K562 (cell line): Measurements from ENCODE around the gene ABHD16A. TPM values are rescaled to one million over a fixed set of nuclear protein-coding genes. Genes with fewer than 3 reads are reported as not detected.

Experiments used
- ATF1 ChIP-seq, 2 experiments: fragments of 450-650 bp in 1 of 2; IDR thresholded peaks; 2 replicates each; pipeline ENCODE4 v1.6.1; 2016; ENCODE audit warnings: missing compliant biosample characterization in 1 of 2, missing genetic modification characterization in 1 of 2
- ATF7 ChIP-seq: fragments of 450-650 bp; IDR thresholded peaks from 2 replicates; pipeline ENCODE4 v1.7.1; 2014; ENCODE audit warnings: mild to moderate bottlenecking, moderate library complexity
- CBX5 ChIP-seq: IDR thresholded peaks from 2 replicates; pipeline ENCODE4 v1.6.1; 2014; ENCODE audit warnings: low read depth, borderline replicate concordance
- CEBPG ChIP-seq, 3 experiments: fragments of 200-800 bp in 1 of 3; sonication (Bioruptor generic) in 1 of 3; sonication (generic) in 1 of 3; formaldehyde crosslinking in 1 of 3; IDR thresholded peaks in 2 of 3; conservative IDR thresholded peaks in 1 of 3; 2 replicates each; pipeline versions ENCODE4 v1.6.1 to v1.8.0; 2016 to 2022; ENCODE audit warnings: missing compliant biosample characterization in 2 of 3, missing genetic modification characterization in 2 of 3, mild to moderate bottlenecking in 1 of 3, missing genetic modification reagents in 1 of 3
- ETS1 ChIP-seq: conservative IDR thresholded peaks from 2 replicates; pipeline ENCODE4 v1.6.1; 2011; ENCODE audit warnings: low read depth, mild to moderate bottlenecking, low read length; ENCODE audit not compliant: control insufficient read depth
- MAX ChIP-seq: sonication (generic); formaldehyde crosslinking; IDR thresholded peaks from 2 replicates; pipeline ENCODE4 v1.9.0; 2022; ENCODE audit warnings: mild to moderate bottlenecking, missing genetic modification reagents
- NBN ChIP-seq: fragments of 450-650 bp; IDR thresholded peaks from 2 replicates; pipeline ENCODE4 v1.6.1; 2016; ENCODE audit warnings: low read depth, mild to moderate bottlenecking
- NFIC ChIP-seq: fragments of 450-650 bp; IDR thresholded peaks from 2 replicates; pipeline ENCODE4 v1.6.1; 2017; ENCODE audit warnings: mild to moderate bottlenecking, inconsistent platforms
- NFRKB ChIP-seq: fragments of 450-650 bp; IDR thresholded peaks from 2 replicates; pipeline ENCODE4 v1.6.1; 2016; ENCODE audit warnings: low read depth
- NR4A1 ChIP-seq, 2 experiments: fragments of 250-450 bp in 1 of 2; fragments of 450-650 bp in 1 of 2; sonication (Bioruptor Pico) in 1 of 2; IDR thresholded peaks; 2 replicates each; pipeline versions ENCODE4 v1.4.0 to v1.6.1; 2016 to 2020; ENCODE audit warnings: mild to moderate bottlenecking in 2 of 2, missing compliant biosample characterization in 1 of 2, missing genetic modification characterization in 1 of 2, moderate library complexity in 1 of 2
- RCOR1 ChIP-seq, 2 experiments: IDR thresholded peaks; 2 replicates each; pipeline ENCODE4 v1.6.1; 2012; ENCODE audit warnings: low read depth in 2 of 2, low read length in 2 of 2, borderline replicate concordance in 1 of 2, improper control_type of control experiment in 1 of 2
- SMARCB1 ChIP-seq: IDR thresholded peaks from 2 replicates; pipeline ENCODE4 v1.6.1; 2011; ENCODE audit warnings: improper control_type of control experiment, low read depth; ENCODE audit not compliant: insufficient read length
- TEAD4 ChIP-seq, 2 experiments: sonication (generic) in 1 of 2; formaldehyde crosslinking in 1 of 2; IDR thresholded peaks; 2 replicates each; pipeline versions ENCODE4 v1.6.1 to v1.8.0; 2012 to 2022; ENCODE audit warnings: borderline replicate concordance in 1 of 2, inconsistent platforms in 1 of 2, low read length in 1 of 2, mild to moderate bottlenecking in 1 of 2, missing genetic modification reagents in 1 of 2
- U2AF1 ChIP-seq: fragments of 200-400 bp; formaldehyde crosslinking; optimal IDR thresholded peaks from 2 replicates; pipeline ENCODE3; 2017; ENCODE audit warnings: mild to moderate bottlenecking, low read depth, low read length, moderate library complexity
- ZNF224 ChIP-seq: sonication (generic); formaldehyde crosslinking; IDR thresholded peaks from 2 replicates; pipeline ENCODE4 v1.8.0; 2022; ENCODE audit warnings: mild to moderate bottlenecking, missing genetic modification reagents
- polyA plus RNA-seq, 8 experiments: library from polyadenylated mRNA; depleted of rRNA in 4 of 8; stranded (reverse) in 5 of 8; unstranded in 3 of 8; fragments of >200 nt; fragmentation: Nextera tagmentation in 2 of 8; fragmentation: Illumina TruSeq in 1 of 8; extraction: Ambion mirVana in 2 of 8; extraction: Trizol in 1 of 8; gene quantifications; 2 replicates each; pipeline versions ENCODE4 v1.2.1 to v1.2.3, GENCODE V29; 2011 to 2014; ENCODE audit warnings: inconsistent platforms in 1 of 8, missing spikeins in 1 of 8
- total RNA-seq, 7 experiments: library from RNA; depleted of rRNA in 6 of 7; stranded (reverse); fragments of >200 nt in 6 of 7; fragmentation: Illumina TruSeq in 2 of 7; extraction: Trizol in 2 of 7; gene quantifications; 2 replicates each; pipeline versions ENCODE4 v1.2.1 to v1.2.3, GENCODE V29; 2011 to 2021; ENCODE audit warnings: low replicate concordance in 1 of 7
- TF ChIP-seq, protein P1 (sequence below): IDR thresholded peaks from 2 replicates; pipeline ENCODE4 v1.6.1; 2012; ENCODE audit warnings: low read depth, low read length, improper control_type of control experiment, borderline replicate concordance
- TF ChIP-seq, protein P2 (sequence below): sonication (generic); formaldehyde crosslinking; IDR thresholded peaks from 2 replicates; pipeline ENCODE4 v1.8.0; 2022; ENCODE audit warnings: mild to moderate bottlenecking, low read depth, missing genetic modification reagents
- TF ChIP-seq, protein P3 (sequence below), 2 experiments: fragments of 200-800 bp in 1 of 2; sonication (Bioruptor generic) in 1 of 2; sonication (generic) in 1 of 2; formaldehyde crosslinking in 1 of 2; IDR thresholded peaks in 1 of 2; conservative IDR thresholded peaks in 1 of 2; 2 replicates each; pipeline versions ENCODE4 v1.5.0 to v1.6.1; 2016 to 2020; ENCODE audit warnings: missing compliant biosample characterization in 1 of 2, missing genetic modification characterization in 1 of 2, missing genetic modification reagents in 1 of 2

ABHD16A gene
- total and polyA plus RNA-seq, 9 of the 15 experiments (the other 6 are each of a cell fraction or from before 2014, with no cell fraction given), result 25.8 to 120 (median 81.6) TPM

GRCh38 chr6:31702819-31703716 is at the start of gene ABHD16A (continued):
- TF ChIP-seq ATF7 (peak; percentile 100), ZNF224 (no peak), MAX (CRISPR knock-in tag) (peak; percentile 39), CBX5 (no peak), SMARCB1 (peak; percentile 80), NFRKB (peak; percentile 80), CEBPG (CRISPR knock-in tag; IDR thresholded peaks at IDR 0.05) (peak; percentile 99), CEBPG (tag; conservative IDR thresholded peaks at IDR 0.05 in 1 of 2, IDR thresholded peaks at IDR 0.05 in 1 of 2) (peak; percentile 99 to 100), ATF1 (CRISPR knock-in tag; IDR thresholded peaks at IDR 0.05) (peak; percentile 67), ATF1 (tag; IDR thresholded peaks at IDR 0.05) (peak; percentile 98), ETS1 (peak; percentile 52), TEAD4 (IDR thresholded peaks at IDR 0.05; ENCODE audit: low read length) (peak; percentile 63; the same call in 1 of the 2 replicates), TEAD4 (CRISPR knock-in tag; IDR thresholded peaks at IDR 0.05; ENCODE audit: borderline replicate concordance) (no peak), RCOR1 (IDR thresholded peaks at IDR 0.05; ENCODE audit: borderline replicate concordance in 1 of 2, low read depth in 2 of 2, low read length in 2 of 2) (peak; percentile 49 to 78; a peak in 2 of 4 replicates), NR4A1 (CRISPR knock-in tag; IDR thresholded peaks at IDR 0.05) (peak; percentile 76; the same call in 1 of the 2 replicates), NR4A1 (tag; IDR thresholded peaks at IDR 0.05) (no peak), U2AF1 (no peak), NFIC (peak; percentile 49; the same call in 1 of the 2 replicates), NBN (peak; percentile 62)
- TF ChIP-seq, protein P1, sequence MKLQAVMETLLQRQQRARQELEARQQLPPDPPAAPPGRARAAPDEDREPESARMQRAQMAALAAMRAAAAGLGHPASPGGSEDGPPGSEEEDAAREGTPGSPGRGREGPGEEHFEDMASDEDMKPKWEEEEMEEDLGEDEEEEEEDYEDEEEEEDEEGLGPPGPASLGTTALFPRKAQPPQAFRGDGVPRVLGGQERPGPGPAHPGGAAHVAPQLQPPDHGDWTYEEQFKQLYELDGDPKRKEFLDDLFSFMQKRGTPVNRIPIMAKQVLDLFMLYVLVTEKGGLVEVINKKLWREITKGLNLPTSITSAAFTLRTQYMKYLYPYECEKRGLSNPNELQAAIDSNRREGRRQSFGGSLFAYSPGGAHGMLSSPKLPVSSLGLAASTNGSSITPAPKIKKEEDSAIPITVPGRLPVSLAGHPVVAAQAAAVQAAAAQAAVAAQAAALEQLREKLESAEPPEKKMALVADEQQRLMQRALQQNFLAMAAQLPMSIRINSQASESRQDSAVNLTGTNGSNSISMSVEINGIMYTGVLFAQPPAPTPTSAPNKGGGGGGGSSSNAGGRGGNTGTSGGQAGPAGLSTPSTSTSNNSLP, result no peak
- TF ChIP-seq, protein P2, sequence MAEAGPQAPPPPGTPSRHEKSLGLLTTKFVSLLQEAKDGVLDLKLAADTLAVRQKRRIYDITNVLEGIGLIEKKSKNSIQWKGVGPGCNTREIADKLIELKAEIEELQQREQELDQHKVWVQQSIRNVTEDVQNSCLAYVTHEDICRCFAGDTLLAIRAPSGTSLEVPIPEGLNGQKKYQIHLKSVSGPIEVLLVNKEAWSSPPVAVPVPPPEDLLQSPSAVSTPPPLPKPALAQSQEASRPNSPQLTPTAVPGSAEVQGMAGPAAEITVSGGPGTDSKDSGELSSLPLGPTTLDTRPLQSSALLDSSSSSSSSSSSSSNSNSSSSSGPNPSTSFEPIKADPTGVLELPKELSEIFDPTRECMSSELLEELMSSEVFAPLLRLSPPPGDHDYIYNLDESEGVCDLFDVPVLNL (CRISPR knock-in tag), result no peak; the same call in 1 of the 2 replicates
- TF ChIP-seq, protein P3, sequence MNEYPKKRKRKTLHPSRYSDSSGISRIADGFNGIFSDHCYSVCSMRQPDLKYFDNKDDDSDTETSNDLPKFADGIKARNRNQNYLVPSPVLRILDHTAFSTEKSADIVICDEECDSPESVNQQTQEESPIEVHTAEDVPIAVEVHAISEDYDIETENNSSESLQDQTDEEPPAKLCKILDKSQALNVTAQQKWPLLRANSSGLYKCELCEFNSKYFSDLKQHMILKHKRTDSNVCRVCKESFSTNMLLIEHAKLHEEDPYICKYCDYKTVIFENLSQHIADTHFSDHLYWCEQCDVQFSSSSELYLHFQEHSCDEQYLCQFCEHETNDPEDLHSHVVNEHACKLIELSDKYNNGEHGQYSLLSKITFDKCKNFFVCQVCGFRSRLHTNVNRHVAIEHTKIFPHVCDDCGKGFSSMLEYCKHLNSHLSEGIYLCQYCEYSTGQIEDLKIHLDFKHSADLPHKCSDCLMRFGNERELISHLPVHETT (CRISPR knock-in tag; conservative IDR thresholded peaks at IDR 0.05 in 1 of 2, IDR thresholded peaks at IDR 0.05 in 1 of 2), result peak in 1 of 2 experiments; percentile 75; a peak in 2 of 4 replicates
